RWPE1 (cell line): ENCODE measurements around the gene IGFBP5.

Source experiments
- CTCF ChIA-PET: fragments of 350-600 bp; sonication (Branson Sonifier 250); formaldehyde crosslinking; extraction: SDS; loops from one replicate; lab custom pipeline; 2021; lab: Yijun Ruan, JAX
- POLR2A ChIA-PET: fragments of 400-600 bp; formaldehyde crosslinking; extraction: SDS; loops from one replicate; lab custom pipeline; 2020; ENCODE audit warnings: antibody characterized with exemption; ENCODE audit not compliant: low non-redundant PET; lab: Yijun Ruan, JAX
- DNase-seq: peaks from one replicate; pipeline ENCODE4 v3.0.0; 2012; ENCODE audit warnings: low spot score
- H3K27ac ChIP-seq: fragments of 450-650 bp; 2 replicates; pipeline ENCODE4 v1.5.1; 2017
- TF ChIP-seq, protein P1 (sequence below): fragments of 450-650 bp; conservative IDR thresholded peaks from 2 replicates; pipeline ENCODE4 v1.5.1; 2017; ENCODE audit warnings: low read depth, mild to moderate bottlenecking

Gene IGFBP5, protein sequence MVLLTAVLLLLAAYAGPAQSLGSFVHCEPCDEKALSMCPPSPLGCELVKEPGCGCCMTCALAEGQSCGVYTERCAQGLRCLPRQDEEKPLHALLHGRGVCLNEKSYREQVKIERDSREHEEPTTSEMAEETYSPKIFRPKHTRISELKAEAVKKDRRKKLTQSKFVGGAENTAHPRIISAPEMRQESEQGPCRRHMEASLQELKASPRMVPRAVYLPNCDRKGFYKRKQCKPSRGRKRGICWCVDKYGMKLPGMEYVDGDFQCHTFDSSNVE

GRCh38 chr2:216695401-216695821 lies at the start of gene IGFBP5:
Gene IGFBP5 (minus strand): TSS chr2:216695549. CDS start chr2:216694775, 774 bp downstream.
- DNase-seq, result no peak
- TF ChIP-seq, protein P1, sequence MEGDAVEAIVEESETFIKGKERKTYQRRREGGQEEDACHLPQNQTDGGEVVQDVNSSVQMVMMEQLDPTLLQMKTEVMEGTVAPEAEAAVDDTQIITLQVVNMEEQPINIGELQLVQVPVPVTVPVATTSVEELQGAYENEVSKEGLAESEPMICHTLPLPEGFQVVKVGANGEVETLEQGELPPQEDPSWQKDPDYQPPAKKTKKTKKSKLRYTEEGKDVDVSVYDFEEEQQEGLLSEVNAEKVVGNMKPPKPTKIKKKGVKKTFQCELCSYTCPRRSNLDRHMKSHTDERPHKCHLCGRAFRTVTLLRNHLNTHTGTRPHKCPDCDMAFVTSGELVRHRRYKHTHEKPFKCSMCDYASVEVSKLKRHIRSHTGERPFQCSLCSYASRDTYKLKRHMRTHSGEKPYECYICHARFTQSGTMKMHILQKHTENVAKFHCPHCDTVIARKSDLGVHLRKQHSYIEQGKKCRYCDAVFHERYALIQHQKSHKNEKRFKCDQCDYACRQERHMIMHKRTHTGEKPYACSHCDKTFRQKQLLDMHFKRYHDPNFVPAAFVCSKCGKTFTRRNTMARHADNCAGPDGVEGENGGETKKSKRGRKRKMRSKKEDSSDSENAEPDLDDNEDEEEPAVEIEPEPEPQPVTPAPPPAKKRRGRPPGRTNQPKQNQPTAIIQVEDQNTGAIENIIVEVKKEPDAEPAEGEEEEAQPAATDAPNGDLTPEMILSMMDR, result no peak
- ChIA-PET CTCF (interaction anchor here (0.6 to 0.8 kb wide), 4 partner anchors 23 to 446 kb away, joined by 3 to 4 read pairs (median 4); no protein-coding TSS in a partner anchor), POLR2A (no interaction called here)
- H3K27ac ChIP-seq, result peak within 1 kb of the TSS; percentile 93

DNA sequence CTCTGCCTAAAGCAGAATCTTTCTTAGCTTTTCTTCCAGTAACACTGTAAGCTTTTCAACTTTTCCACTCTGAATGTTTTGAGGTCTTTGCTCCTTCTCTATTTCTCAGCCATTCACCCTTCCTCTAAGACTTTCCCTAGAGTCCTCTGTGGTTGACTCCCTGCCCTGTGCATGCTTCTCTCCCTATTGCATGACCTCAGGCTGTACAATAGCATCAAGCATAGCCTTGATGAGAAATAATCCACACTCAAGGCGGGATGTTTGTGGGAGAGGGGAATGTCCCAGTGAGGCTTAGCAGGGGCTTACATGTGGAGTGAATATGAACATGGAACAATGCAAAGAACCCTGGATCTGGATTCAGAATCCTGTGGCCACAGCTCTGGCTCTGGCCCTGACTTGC lies 48.4 kb upstream of the IGFBP5 start:
- H3K27ac ChIP-seq, result no peak overlapping the region
- ChIA-PET POLR2A (no interaction called here), CTCF (interaction anchor here (0.6 kb wide), 2 partner anchors 61 to 460 kb away, joined by 3 read pairs; no protein-coding TSS in a partner anchor)
- TF ChIP-seq, protein P1, result no peak
- DNase-seq, result no peak

- CTCF ChIA-PET, result no interaction called here
- no peak for DNase-seq
- POLR2A ChIA-PET, result no interaction called here
- H3K27ac ChIP-seq, result no peak overlapping the region
- TF ChIP-seq, protein P1, result no peak
Measured at GRCh38 chr2:216742411-216742810, 47.1 kb upstream of the IGFBP5 start.

- H3K27ac ChIP-seq, result no peak overlapping the region
- no peak for DNase-seq
- POLR2A ChIA-PET, result no interaction called here
- CTCF ChIA-PET, result no interaction called here
- TF ChIP-seq, protein P1, result no peak
Measured at GRCh38 chr2:216741223-216741593, 45.9 kb upstream of the IGFBP5 start.

- TF ChIP-seq, protein P1, result no peak
- ChIA-PET POLR2A (no interaction called here), CTCF (interaction anchor here (0.6 kb wide), 1 partner anchor 1375 kb away, joined by 3 read pairs; no protein-coding TSS in a partner anchor)
- no peak for DNase-seq
- no peak overlapping the region for H3K27ac ChIP-seq
Measured at GRCh38 chr2:216740557-216741222, 45.3 kb upstream of the IGFBP5 start.

DNA sequence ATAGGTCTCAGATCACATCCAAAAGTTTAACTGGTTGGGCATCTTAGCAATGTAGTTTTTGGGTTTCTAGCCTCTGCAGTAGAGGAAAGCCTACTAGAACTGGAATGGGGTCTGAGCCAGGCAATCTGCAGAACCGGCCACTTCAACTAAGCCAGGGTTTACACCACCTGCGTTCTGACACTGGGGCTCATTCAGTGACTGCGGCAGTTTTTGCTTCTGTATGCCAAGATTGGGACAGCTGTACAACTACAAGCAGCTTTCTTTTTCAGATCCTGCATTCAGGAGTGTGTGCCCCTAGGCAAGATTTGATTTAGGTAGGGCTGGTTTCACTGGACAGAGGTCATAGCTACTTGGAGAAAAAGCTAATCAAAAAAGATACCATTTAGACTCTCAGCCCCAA lies 43.7 kb upstream of the IGFBP5 start:
- ChIA-PET POLR2A (no interaction called here), CTCF (no interaction called here)
- H3K27ac ChIP-seq, result no peak overlapping the region
- TF ChIP-seq, protein P1, result no peak
- DNase-seq, result no peak
